ENCODE data around the gene SRGAP2C.
"Not testable (repeated sequence)": the region's sequence is repeated elsewhere in the genome, so short reads cannot be mapped to it uniquely, and the experiment has no call there.

SRGAP2C gene

DNA sequence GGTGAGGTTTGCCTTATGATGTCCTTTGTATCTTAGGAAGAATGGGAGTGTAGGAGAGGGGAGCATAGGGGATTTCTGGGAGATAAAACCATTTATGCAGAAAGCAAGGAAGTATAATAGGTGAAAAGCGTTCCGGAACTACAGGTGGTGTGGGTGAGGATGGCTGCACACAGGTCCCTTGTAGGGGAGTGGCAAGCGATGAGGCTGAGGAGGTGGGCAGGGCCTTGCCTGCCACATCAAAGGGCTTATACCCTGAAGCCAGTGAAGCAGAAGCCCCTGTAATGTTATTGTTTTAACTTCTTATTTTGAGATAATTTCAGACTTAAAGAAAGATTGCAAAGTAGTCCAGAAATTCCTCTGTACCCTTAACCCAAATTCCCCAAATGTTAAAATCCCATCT, 159.6 kb downstream of the SRGAP2C start:
- DNase-seq, result not testable (repeated sequence)

DNA sequence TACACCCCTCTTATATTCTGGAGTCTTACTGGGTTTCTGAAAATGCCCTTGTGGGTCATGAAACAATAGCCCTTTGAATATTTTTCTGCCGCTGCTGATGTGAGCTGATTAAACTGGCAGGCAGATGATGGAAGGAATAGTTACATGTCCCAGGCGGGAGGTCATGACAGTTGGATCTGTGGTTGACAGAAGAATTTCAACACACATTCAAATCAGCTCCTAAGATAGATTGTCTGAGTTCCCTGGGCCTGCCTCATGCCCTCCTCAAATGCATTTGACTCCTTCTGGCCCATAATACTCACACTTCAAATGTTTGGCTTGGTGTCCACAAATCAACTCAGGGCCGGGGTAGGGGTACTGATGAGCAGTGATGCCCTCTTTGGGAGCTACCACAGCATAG, 161.9 kb downstream of the SRGAP2C start:
- not testable (repeated sequence) for DNase-seq

DNA sequence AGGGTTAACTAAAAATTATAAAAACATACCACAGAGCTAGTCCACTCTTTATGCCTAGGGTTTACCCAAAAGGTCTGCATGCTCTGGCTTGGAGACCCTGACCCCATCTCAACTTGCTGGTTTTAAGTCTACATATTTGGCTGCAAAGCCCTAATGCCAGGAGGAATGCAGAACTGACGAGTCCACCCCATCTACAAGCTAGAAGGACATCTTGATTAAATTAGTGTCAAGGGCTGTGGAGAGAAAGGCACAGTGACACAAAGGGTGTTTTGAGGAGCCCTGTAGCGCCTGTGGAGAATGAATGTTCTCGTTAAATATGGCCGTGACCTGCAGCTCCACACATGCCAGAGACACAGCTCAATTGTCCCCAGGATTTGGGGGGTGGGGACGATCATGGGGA, 162.7 kb downstream of the SRGAP2C start:
- not testable (repeated sequence) for DNase-seq

DNA sequence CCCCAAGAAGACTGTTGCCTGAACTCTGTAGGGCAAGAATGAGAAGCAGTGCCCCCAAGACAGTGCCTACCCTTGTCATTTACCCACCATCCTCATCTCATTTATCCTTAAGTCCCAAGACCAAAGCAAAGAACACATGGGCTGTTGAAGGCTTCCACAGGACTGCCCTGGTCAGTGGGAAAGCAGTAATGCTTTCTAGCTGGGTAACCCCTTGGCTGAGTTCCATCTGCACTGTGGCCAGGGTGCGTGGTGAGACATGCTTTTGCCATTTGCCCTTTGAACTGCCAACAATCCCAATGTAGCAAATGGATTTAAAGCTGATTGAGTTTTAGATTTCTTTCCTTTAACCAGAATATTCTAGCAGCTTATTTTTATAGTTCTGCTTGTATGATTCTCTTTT, 163.3 kb downstream of the SRGAP2C start:
- DNase-seq, result not testable (repeated sequence)

DNA sequence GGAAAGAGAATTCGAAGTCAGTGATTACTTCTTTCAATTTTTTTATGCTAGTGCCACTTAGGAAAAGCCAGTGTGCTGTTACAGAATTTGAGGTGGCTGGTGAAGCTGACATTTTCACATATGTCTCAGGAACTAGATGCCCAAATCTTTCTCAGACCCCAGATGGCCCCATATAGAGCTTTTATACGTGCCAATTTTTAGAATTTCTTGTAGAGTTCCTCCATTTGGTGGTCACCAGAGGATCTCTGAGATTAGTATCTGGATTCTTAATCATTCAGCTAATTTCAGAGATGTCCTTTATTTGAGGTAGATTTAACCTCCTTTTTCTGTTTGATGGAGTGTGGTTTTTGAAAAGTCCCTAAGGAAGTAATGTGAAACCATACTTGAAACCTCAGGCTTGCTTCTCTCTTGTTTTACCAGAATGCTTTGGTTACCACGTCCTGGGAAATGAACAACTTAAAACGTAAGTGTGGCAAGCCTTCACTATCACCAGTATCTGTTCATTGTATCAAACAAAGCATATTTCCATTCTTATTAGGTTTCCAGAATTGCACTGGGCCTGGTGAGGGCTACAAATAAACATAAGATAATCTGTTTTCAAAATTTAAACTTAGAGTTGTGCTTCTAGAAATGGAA, 164.7 kb downstream of the SRGAP2C start:
- not testable (repeated sequence) for DNase-seq

DNA sequence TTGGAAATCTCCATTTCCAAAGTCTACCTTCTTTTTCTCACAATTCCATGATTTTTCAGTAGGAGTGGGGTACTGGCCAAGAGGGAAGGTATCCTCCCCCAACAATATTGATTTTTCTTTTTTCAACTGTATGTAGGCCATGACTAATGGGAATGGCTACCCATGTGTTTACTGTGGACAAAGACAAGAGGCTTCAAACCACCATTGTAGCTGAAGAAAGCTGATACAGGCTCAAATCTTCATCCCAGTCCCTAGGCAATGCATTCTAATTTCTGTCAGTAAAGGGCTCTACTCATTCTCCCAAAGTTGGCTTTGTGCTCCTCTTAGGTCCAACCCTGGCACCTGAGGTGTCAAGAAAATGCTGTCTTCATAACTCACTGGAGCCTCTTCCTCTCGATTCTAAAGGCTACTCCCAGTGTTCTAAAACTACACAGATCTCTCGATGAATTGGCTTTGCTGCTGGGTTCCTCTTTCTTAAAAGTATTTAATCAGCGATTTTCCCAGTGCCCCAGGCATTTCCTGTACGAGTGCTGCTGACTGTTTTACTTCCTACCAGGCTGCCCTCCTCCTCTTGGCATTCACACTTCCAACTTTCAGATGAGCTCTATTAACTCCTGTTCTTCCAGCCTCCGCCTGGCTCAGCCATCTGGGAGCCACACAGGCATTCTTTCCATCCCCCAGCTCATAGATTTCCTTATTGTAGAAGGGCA, 171.1 kb downstream of the SRGAP2C start:
- not testable (repeated sequence) for DNase-seq

DNA sequence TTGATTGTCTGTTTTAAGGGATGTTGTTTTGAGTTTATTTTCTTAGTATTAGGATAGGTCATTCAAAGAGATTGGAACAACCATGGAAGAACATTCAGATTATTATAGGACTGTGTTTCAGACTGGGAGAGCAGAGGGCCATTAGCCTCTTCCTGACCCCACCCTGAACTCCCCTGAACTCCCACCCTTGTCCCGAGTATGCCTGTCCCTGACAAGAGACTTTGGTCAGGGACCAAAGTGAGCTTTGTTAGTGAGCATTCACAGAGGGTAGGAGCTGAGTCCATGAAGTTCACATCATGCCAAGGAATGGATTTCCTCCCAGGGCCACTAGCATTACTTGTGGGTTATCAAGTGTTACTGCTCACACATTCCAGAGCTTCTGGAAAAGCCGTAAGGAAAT, 172.0 kb downstream of the SRGAP2C start:
- DNase-seq, result not testable (repeated sequence)

DNA sequence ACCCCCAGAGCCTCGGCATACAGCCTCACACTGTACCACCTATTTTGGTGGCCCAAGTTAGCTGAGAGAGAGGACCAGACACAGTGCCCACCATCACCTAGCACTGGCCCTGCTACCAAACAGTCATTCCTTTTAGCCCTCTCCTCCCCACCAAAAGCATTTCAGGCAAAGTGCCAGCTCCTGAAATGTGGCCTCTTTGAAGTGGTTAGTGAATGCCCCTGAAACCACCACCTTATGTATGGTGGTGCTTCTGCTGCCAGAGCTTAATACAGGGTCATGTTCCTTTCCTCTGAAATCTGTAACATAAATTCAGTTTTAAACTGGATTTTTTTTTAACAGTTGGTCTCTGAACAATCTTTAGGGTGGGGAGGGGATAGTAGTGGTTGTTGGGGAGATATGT, 175.8 kb downstream of the SRGAP2C start:
- DNase-seq, result not testable (repeated sequence)

DNA sequence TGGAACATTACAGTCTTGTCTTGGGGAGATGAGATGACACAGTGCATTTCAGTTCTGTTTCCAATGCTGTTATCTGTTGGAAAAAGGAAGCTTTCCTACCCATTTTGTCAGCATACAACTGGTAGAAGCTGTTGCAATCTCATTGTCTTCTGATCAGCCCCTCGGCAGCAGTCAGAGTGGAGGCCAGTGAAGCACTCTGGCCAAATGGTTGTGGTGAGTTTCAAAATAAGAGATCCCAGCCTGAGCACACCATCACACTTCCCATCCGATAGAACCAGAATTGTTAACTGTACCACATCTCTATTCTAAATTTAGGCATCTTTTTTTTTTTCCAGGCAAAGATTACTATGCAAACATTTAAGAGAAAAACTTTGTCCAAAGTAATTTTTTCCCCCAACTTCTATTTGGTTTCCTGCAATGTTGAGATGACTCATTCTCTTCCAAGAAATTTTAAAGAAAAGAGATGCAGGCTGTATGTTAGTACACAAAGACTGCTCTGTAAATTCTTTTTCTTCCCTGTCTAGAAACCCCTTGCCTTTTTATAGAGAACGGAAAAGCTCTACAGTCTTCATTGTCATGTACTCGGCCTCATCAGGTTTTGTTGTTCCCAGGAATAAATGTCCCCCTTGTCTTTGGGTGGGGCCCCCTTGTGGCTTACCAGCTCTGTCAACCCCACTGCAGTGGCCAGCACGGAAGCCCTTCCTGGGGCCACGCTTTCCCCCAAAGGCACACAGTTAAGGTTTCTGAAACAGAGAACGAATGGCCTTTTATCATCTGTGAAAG, 176.9 kb downstream of the SRGAP2C start:
- DNase-seq, result not testable (repeated sequence)

DNA sequence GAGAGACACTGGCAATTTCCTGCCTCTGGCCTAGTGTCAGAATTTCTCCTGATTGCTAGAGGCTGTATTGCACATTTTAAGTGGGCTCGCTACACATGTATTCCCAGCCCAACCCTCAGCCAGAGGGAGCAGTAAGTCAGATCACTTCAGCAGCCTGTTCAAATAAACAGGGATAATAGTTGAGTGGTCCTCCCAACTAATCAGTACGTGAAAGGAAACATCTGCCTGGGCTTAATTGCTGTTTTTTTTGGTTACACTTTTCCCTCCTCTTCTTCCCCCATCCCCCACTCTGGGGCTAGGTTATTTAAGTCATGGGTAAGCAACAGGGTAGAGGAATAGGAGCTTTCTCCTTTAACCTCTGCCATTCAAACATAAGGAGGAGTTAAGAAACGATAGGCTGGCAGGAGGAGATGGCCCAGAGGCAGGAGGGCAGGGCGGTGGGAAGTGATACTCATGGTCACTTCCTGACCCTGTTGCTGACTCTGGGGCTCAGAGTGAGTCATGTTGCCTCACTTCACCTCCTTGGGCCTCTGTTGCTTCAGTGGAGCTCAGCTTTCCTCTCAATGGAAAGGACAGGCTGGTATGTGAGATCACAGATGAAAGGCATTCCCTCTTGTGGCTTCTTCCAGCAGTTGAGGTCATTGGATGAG, 177.6 kb downstream of the SRGAP2C start:
- DNase-seq, result not testable (repeated sequence)

DNA sequence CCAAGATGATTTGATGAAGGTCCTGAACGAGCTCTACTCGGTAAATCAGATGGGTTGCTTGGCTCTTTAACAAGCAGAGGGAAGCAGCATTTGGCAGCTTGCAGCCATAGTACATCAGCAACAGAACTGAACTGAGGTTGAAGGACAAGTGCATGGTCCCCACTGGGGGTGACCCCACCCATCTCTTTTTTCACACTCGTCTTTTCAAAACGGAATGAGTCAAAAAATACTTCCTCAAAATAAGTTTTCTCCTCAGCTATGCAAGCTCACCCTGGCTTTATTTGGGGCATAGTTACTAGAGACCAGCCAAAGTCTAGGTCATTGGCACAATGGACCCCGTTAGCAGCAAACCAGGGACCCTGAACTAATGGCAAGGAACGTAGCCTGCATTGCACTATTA, 180.5 kb downstream of the SRGAP2C start:
- DNase-seq, result not testable (repeated sequence)

DNA sequence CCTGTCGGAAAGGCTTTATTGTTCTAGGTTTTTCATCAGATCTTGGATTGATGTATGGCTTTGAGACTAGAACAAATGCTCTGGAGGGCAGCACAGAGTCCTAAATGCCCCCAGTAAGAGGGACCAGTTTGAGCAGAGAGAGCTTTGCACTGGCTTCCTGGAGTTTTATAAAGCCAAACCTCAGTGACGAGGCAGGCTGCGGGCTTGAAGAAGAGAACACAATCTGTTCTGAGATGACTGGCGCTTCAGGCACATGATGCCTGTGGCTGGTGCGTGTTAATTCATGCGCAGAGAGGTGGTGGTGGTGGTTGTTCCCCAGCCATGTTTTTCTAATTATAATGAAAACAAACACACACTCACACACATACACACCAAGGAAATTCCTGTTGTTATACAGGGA, 180.9 kb downstream of the SRGAP2C start:
- not testable (repeated sequence) for DNase-seq

DNA sequence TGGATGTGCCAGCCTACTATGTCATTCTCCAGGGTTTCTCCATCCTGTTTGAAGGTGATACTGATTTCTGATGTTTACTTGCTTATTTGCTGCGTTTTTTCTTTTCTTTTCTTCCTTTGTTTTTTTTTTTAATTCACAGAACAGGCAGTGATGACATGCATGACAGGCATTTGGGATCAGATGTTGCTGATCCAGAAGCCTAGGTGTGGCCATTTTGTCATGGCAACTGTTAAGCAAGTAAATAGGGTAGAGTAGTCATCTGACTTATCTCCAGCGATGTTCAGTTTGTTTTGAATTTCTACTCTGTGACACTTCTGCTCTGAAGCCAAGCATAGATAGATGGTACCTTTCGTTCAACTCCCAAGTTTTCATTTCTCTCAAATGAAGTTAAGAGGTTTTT, 181.4 kb downstream of the SRGAP2C start:
- DNase-seq, result not testable (repeated sequence)

DNA sequence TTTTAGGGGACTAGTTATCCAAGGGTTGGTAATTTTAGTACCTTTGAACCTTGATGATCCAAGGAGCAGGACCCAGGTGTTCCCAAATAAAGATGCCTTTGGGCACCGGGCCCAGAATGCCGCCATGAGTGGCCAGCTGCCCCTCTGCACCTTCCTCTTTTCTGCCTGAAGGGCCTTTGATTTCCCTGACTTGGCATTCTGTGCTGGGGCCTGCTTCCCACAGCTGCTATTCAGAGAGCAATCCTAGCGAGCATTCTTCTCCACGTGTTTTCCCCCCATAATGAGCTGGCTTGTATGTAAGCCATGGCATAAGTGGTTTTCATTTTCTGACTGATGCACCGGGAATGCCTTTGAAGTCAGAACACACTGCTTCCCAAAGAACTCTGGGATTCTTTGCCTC, 184.1 kb downstream of the SRGAP2C start:
- DNase-seq, result not testable (repeated sequence)

DNA sequence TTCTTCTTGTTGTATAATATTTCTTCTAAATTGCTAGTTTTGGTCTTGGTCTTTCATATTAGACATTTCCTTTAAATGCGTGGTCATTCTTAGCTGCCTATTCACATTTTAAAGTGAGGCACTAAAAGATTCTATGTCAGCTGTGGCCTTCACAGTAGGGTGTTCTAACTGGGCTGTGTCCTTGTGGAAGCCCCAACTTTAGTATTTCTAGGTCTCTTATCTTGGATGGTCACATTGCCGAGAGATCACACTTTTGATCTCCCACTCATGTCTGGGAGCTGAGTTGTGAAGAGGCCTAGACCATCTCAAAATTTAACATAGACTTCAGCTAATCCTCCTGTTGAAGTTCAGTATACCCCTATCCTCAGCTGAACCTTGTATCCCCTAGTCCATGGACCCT, 185.2 kb downstream of the SRGAP2C start:
- not testable (repeated sequence) for DNase-seq

DNA sequence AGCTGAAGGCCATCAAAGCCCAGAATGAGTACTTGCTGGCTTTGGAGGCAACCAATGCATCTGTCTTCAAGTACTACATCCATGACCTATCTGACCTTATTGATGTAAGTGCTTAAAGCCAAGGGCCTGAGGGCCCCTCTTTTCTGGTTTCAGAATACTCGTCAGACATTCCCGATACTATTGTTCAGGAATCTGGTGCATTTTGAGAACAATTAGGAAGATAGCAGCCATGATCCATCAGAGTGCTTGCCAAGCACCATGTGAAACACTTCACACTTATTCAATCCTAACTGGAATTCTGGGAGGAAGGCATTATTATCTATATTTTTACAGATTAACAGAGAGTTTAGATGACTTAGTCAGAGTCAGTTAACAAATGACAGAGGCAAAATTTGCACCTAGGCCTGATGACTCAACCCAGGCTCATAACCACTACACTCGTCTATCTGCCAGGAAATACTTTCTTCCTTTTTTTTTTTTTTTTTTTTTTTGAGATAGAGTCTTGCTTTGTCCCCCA, 190.1 kb downstream of the SRGAP2C start:
- DNase-seq, result not testable (repeated sequence)

DNA sequence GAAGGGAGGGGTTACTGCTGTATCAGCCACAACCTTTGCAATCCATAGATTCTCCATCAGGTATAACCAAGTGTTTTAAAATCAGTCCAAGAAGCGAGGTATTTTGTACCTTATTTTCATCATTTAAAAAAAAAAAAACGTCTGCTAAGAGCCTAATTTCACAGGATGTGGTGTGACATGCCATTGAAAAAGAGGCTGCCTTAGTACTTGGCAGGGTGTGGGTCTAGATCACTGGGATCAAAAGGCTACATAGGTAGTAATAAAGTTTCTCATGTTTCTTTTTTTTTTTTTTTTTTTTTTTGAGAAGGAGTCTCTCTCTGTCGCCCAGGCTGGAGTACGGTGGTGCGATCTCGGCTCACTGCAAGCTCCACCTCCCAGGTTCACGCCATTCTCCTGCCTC, 192.2 kb downstream of the SRGAP2C start:
- DNase-seq, result not testable (repeated sequence)

DNA sequence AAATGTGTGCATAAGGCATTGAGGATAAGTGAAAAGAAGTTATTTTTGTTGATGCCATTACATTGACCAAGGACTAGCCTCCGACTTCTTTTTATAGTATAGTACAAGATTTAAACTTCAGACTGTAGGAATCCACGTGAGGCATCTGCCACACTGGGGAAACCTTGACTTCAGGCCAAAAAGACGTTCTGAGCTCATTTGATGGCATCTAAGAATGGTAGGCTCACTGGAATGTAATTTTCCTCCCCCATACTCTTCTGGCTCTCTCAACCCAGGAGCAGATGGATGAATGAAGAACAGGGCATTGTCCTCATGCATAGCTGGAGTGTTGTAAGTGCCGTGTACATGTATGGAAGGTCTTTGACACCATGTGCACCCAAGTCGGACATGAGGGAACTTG, 194.0 kb downstream of the SRGAP2C start:
- DNase-seq, result not testable (repeated sequence)

DNA sequence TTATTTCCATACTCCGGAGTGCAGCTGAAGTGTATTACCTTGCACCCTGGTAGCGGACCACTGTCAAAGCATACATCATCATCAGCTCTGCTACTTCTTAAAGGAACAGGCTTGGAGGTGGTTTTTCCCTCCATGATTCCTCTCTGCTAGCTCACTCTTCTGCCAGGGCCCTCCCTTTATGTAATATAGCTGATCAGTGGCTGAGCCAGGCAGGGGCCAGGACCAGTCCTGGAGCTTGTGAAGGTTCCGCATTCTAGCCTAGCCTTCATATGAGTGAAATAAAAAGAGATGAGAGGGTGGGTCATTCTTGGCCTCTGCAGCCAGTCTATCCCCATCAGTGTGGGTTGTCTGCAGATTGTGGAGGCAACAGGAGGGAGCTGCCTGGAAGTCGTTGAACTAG, 200.0 kb downstream of the SRGAP2C start:
- not testable (repeated sequence) for DNase-seq

DNA sequence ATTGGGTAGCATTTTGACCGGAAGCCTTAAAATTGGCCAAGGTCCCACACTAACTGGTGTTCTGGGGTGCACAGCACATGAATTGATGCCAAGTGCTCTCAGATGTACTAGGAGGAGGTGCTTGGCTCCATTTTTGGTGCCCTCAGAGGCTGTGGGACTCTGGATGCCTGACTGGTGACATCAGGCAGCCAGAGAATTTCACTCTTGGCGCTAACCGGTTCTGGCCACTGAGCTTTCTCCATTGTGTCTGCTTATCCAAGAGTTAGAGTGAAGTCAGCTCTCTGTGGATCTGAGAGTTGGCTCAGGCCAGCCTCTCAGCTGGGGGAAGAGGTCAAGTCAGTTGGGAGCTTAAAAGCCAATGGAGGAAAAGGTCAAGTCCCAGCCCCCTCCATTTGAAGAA, 200.4 kb downstream of the SRGAP2C start:
- not testable (repeated sequence) for DNase-seq

DNA sequence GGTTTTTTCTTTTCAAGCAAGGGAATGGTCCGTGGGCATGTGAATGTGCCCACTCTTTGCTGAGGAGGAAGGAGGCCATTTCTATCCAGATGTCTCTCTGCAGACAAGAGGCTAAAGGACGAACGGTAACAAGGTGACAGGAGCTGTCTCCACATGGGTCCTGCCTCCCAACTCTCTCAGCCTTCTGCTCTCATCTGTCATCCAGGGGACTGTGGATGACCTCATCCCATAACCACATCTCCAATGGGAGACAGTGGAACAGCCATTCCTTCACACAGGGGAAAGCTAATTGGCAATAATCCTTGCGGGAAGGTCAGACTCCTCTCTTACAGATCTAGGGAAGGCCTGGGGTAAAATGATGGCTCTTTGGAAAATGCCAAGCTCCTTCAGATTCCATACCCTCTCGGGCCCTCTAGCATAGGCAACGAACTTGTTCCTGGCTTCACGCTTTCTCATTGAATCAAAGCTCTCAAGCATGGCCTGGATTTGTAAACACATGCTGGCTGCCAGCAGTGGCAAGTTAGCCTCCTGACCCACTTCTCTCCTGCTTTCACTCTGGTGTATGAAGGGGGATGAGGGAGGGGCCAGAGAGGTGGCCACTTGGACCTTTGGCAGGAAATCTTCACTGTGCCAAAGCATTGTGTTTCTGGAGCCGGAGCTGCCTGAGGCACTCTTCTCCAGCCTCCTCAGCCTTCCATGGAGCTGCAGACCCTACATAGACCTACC, 201.0 kb downstream of the SRGAP2C start:
- DNase-seq, result not testable (repeated sequence)

DNA sequence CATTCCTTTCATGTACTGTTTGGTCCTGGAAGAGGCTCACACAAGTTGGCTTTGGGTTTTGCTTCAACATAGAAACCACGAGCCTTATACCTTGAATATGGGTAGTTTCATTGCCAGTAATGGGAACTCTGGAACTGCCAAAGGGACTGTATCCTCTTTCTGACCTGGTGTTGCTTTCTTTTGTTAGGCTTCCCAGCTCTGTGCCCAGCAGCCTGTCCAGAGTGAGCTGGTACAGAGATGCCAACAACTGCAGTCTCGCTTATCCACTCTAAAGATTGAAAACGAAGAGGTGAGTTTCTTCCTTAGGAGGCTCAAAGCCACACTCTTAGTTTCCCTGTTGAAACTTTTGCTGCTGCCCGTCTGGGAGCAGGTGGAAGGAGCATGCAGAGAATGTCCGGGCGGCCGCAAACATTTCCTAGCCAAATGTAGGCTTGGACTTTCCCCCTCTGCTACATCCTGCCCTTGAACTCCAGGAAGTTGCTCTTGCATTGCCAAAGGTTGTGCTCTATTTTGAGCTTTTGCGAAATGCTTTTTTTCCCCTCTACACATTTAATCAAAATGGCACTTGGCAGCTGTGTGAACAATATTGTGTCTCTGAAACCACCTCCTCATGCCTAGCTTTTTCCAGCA, 201.7 kb downstream of the SRGAP2C start:
- not testable (repeated sequence) for DNase-seq

All from kidney glomerular epithelial cell (primary cell).